HG02981 (cell line): ENCODE results near the gene ZMAT5.
"Not testable (repeated sequence)": the region's sequence is repeated elsewhere in the genome, so short reads cannot be mapped to it uniquely, and the experiment has no call there.

Source experiments
- ATAC-seq: cut with Tn5 transposase; IDR thresholded peaks from one replicate; pipeline ENCODE4 v1.9.1; 2021; ENCODE audit warnings: mild to moderate bottlenecking, moderate library complexity; ENCODE audit not compliant: unreplicated experiment

The ZMAT5 gene

DNA sequence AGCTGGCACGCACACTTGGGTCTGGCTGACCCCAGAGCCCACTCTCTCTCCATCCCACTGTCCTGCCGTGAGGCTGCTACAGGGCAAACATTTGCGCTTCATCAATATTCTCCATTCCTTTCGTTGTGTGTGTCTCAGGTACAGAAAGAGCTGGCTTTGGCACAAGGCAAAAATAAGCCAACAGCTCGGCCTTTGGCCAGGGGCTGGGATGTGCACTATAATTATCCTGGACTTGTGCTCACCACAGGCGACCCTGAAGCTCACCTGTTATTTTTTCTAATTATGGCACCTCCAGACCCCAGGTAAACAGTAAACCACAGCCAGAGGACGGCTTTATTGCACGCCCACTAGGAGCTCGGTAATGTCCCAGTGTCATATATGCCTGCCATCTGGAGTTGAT is 10.9 kb downstream of the ZMAT5 start:
- no peak for ATAC-seq

DNA sequence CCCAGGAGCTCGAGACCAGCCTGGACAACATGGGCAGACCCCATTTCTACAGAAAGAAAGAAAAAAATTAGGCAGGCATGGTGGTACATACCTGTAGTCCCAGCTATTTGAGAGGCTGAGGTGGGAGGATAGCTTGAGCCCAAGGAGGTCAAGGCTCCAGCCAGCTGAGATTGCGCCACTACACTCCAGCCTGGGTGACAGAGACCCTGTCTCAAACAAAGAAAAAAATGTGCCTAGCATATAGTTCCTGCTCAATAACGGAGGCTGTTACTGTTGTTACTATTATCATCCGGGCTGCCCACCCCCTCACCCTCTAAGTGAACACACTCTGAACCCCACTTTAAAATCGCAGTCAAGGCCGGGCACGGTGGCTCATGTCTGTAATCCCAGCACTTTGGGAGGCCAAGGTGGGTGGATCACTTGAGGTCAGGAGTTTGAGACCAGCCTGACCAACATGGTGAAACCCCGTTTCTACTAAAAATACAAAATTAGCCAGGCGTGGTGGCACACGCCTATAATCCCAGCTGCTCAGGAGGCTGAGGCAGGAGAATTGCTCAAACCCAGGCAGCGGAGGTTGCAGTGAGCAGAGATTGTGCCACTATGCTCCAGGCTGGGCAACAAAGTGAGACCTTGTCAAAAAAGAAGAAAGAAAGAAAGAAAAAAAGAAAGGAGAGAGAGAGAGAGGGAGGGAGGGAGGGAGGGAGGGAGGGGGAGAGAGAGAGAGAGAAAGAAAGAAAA is 12.0 kb downstream of the ZMAT5 start:
- ATAC-seq, result not testable (repeated sequence)

GRCh38 chr22:29753808-29754657 is 12.8 kb downstream of the ZMAT5 start:
- ATAC-seq, result no peak

- ATAC-seq, result no peak
These were observed 15.1 kb downstream of the ZMAT5 start for GRCh38 chr22:29751669-29752068.

DNA sequence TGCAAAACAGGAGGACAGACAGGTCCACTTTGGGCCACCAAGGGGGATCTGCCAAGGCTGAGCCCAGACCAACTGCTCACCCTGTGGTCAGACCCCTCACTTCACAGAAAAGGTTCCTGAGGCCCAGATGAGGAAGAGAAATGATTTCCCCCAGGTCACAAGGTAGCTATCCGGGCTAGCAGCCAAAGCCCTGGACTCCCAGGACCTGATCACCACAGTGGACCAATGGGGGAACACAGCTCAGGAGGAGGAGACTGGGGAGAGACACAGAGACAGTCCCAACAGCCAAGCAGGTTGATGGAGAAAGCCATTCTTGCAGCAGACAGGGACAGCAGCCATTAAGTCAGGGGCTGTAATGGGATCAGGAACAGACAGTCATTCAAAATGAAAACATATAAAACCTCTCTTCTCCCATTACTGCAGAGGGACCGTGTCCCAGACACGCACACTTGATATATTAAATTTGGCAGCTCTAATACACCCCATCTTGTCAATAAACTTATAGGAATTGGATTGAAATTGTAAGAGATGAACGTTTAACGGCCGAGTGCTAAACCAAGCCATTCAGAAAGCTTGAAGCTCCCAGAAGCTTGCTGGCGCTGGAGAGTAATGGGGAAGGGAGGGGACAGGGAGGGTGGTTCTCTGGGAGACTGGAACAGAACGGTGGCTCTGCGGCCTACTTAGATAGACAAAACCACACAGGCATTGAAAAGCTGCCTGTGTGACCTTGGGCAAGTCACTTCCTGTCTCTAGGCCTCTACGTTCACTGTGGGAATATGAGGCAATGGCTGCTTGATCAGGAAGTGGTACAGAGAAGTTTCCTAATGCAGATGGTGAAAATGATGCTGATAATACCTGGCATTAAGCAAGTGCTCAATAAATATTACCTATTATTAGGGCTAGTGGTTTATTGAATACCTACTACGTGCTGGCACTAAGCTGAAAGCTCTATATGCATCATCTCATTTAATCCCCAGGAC is 16.0 kb downstream of the ZMAT5 start:
- no peak for ATAC-seq

GRCh38 chr22:29750029-29750428 is 16.8 kb downstream of the ZMAT5 start:
- no peak for ATAC-seq

- no peak for ATAC-seq
These were observed 18.4 kb downstream of the ZMAT5 start for GRCh38 chr22:29748248-29748893.

GRCh38 chr22:29747832-29748231 is 19.0 kb downstream of the ZMAT5 start:
- ATAC-seq, result no peak

DNA sequence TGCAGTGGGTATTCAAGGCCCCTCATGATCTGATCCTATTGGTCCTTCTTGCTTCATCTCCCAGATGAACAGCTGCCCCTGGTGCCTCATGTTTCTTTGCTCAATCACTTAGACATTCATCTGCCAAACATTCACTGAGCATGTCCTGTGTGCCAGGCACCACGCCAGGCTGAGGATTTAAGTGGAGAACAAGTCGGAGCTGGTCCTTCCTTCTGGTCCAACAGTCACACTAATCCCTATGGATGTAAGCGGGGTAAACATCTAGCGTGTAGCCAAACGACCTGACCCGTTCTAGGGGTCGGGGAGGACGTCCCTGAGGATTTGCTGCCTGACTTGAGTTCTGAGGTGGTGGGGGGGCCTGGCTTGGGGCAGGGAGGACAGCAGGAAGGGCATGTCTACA is 21.9 kb downstream of the ZMAT5 start:
- ATAC-seq, result no peak

DNA sequence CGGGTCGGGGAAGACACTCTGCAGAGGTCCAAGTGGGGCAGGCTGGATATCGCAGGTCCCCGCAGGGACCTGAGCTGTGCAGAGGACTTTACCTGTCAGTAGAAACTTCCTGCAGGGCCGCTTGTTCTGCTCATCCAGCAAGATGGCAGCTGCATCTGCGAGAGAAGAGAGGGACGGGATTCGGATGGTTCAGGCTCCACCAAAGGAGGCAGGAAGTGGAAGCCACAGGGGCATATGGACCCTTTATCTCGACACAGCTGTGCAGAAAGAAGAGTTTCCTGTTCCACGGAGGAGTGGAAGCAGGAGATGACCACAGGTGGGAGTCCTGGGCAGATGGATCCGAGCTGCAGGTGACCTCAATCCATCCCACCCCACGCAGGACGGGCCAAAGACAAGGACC is 24.5 kb downstream of the ZMAT5 start:
- ATAC-seq, result no peak

DNA sequence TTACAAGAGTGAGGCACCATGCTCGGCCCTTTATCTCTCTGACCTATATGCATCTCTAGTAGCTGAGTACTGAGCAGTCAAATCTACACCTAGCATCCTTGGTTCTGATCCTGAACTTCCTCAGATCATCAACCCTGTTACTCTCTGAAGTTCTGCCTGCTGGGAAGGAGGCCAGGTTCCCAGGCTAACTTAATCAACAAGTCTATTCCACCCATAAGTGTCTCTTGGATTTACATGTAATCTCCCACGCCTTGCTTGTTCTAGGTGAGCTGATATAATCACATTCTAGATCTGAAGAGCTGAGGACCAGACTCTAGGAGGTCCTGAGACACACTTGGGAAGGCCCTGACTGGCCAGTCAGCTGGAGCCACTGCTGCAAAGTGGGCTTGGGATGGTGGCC is 24.9 kb downstream of the ZMAT5 start:
- ATAC-seq, result no peak

DNA sequence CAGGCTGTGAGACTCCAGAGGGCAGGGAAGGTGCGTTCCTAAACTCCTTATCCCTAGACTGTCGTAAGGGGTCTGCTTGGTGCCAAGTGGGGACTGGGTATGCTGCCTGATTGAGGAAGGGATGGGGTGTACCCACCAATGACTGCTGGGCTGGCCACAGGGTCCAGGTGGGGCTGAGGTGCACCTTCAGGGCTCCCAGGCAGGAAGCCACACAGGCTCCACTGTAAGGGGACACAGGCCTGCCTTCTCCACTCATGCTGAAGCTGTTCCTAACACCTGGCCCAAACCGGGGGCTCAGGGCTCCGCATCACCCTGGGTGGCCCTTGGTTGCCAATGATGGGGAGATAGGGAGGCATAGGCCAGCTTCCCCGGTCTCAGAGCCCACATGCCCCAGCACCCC is 26.6 kb downstream of the ZMAT5 start:
- no peak for ATAC-seq

DNA sequence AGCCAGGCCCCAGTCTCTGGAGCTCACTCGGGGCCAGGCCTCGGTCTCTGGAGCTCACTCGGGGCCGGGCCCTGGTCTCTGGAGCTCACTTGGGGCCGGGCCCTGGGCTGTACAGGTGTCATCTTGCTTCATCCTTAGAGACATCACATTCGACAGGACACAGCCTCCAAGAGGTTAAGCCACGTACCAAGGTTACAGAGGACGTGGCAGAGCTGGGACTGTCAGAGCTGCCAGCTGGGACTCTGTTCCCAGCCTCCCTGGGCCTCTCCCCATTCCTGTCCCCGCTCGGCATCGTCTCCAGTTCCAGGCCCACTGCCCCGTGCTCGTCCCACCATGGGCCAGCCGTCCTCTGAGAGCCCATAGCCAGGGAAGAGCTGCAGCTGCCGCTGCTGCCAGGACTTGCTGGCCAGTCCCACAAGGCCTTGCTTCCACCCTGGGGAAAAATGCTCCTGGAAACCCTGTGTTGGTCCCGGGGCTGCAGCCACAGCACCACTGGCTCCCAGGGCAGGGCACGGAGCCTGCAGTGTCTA is 27.4 kb downstream of the ZMAT5 start:
- no peak for ATAC-seq

GRCh38 chr22:29738118-29738815 is 28.5 kb downstream of the ZMAT5 start:
- ATAC-seq, result no peak

- no peak for ATAC-seq
These were observed 29.3 kb downstream of the ZMAT5 start for GRCh38 chr22:29737251-29738117.

GRCh38 chr22:29735416-29735815 is 31.4 kb downstream of the ZMAT5 start:
- no peak for ATAC-seq

DNA sequence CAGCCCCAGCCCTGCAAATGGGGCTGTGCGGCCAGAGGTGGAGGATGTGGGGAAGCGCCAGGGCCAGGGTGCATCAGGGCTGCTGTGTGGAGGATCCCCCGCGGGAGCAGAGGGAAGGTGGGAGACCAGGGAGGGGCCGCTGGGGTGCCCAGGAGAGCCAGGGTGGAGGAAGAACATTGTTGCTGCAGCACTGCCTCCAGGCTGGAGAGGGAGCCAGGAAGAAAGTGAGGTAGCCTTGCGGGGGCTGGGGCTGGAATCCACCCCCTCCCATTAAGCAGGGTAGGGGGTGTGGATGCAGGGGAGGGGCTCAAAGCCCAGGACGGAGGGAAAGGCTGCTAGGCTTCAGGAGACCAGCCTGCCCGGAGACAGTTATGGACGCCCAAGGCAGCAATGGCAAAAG is 32.0 kb downstream of the ZMAT5 start:
- no peak for ATAC-seq

- no peak for ATAC-seq
These were observed 32.4 kb downstream of the ZMAT5 start for GRCh38 chr22:29734406-29734805.
